ENCODE data around the gene TRMT44.

Gene TRMT44

DNA sequence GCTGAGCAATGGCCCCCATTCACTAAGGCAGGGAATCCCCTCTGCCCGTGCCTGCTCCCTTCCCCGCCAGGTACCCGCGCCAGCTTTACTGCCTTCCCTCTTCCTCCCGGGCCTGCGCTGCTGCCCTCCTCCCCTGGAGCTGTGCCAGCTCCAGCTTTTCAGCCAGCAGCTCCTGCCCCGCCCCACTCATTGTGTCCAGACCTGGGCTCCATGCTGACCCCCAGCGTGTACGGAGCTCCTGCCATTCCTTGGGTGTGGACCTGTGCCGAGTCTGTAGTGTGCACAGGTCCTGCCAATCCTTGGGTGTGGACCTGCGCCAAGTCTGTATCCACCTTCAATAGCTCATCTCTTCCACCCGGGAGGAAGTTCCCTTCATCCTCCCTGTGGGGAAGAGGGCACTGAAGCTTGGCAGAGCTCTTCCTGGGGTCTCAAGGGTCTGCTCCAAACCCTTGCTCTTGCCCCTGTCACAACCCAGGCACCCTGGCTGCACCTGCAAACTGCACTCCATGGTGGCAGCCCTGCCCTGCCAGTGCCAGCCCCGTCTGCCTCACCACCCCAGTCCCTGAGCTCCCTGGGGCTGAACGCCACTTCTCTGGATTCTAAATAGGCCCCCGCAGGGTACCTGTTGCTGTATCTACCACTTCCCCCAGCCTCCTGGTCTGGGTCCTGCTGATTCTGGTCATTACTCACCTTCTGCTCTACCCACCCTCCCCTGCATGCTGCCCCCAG, 63.9 kb downstream of the TRMT44 start:
- no peak for DNase-seq
- no peaks in the 10 kb centered on the region for H3K79me1 ChIP-seq (replicated peaks; ENCODE audit: low read length, poor library complexity, severe bottlenecking)
- no peak overlapping the region for H4K91ac ChIP-seq (ENCODE audit: low read length)
- no peak overlapping the region for H2AFZ ChIP-seq (ENCODE audit: low read depth, low read length)
- H2BK5ac ChIP-seq (ENCODE audit: low read depth, low read length, poor library complexity, severe bottlenecking) = no peak overlapping the region
- no peak overlapping the region for H2BK120ac ChIP-seq (ENCODE audit: low read depth, low read length)
- peaks cover 28% of the 10 kb centered on the region for H3K4me1 ChIP-seq (ENCODE audit: control insufficient read depth, insufficient read depth, low read depth, low read length)
- H3K4me2 ChIP-seq (ENCODE audit: low read length, poor library complexity, severe bottlenecking) = no peak overlapping the region
- peaks cover 36 to 41% of the 10 kb centered on the region in 2 experiments for H3K27me3 ChIP-seq (ENCODE audit: control insufficient read depth in 1 of 2, insufficient read depth in 1 of 2, low read length in 2 of 2)
- H2BK12ac ChIP-seq (ENCODE audit: low read length in 2 of 2) = no peak overlapping the region
- H3K14ac ChIP-seq (ENCODE audit: low read length in 2 of 2) = no peak overlapping the region
- no peak overlapping the region for H3K9ac ChIP-seq (ENCODE audit: low read length)
- no peak overlapping the region for H2BK15ac ChIP-seq (ENCODE audit: low read depth, poor library complexity, severe bottlenecking)
- H3K4ac ChIP-seq (ENCODE audit: low read depth in 1 of 2, low read length in 2 of 2) = no peak overlapping the region
- peaks cover 4% of the 10 kb centered on the region for H3K9me3 ChIP-seq (ENCODE audit: control insufficient read depth, low read length)
- no peak overlapping the region for H3K18ac ChIP-seq (ENCODE audit: low read depth in 1 of 2, low read length in 2 of 2)
- no peak overlapping the region for H3K23ac ChIP-seq (ENCODE audit: low read length in 2 of 2)
- H2AK5ac ChIP-seq (ENCODE audit: low read length, severe bottlenecking) = no peak overlapping the region
- H4K8ac ChIP-seq (ENCODE audit: low read length) = no peak overlapping the region
- H3K4me3 ChIP-seq (ENCODE audit: insufficient read depth in 1 of 2, low read depth in 1 of 2, low read length in 2 of 2) = no peak overlapping the region
- H3K36me3 ChIP-seq (ENCODE audit: control insufficient read depth in 1 of 2, insufficient read depth in 2 of 2, low read depth in 1 of 2, low read length in 2 of 2) = peaks cover 0 to 3% of the 10 kb centered on the region in 2 experiments
- no peak overlapping the region for H3K27ac ChIP-seq (ENCODE audit: low read length, poor library complexity, severe bottlenecking)
- 90% methylated on average over 15 of the region's 15 CpGs for WGBS

DNA sequence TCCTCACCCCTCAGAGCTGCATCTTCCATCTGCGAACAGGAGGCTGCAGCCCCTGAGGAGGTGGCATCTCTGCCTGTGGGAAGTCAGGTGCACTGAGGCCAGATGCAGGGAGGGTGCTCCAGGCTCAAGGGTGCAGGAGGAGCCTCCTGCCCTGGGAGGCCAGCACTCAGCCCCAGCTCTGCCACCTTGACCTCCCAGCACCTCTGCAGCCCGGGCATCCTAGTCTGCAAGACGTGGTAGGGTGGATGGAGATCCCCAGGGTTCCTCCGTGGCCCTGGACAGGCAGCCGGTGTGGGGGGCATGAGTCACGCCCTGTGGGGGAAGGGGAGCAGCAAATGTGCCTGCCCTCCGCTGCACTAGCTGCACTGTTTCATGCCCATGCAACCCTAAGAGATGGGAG, 64.7 kb downstream of the TRMT44 start:
- H3K18ac ChIP-seq (ENCODE audit: low read depth in 1 of 2, low read length in 2 of 2) = no peak overlapping the region
- no peak overlapping the region for H2BK120ac ChIP-seq (ENCODE audit: low read depth, low read length)
- DNase-seq = no peak
- H3K23ac ChIP-seq (ENCODE audit: low read length in 2 of 2) = no peak overlapping the region
- no peak overlapping the region for H2AK5ac ChIP-seq (ENCODE audit: low read length, severe bottlenecking)
- peaks cover 4% of the 10 kb centered on the region for H3K9me3 ChIP-seq (ENCODE audit: control insufficient read depth, low read length)
- H2AFZ ChIP-seq (ENCODE audit: low read depth, low read length) = no peak overlapping the region
- H3K9ac ChIP-seq (ENCODE audit: low read length) = no peak overlapping the region
- H3K36me3 ChIP-seq (ENCODE audit: control insufficient read depth in 1 of 2, insufficient read depth in 2 of 2, low read depth in 1 of 2, low read length in 2 of 2) = peaks cover 0 to 3% of the 10 kb centered on the region in 2 experiments
- peaks cover 28% of the 10 kb centered on the region for H3K4me1 ChIP-seq (ENCODE audit: control insufficient read depth, insufficient read depth, low read depth, low read length)
- H3K27me3 ChIP-seq (ENCODE audit: control insufficient read depth in 1 of 2, insufficient read depth in 1 of 2, low read length in 2 of 2) = peaks cover 36 to 41% of the 10 kb centered on the region in 2 experiments
- no peak overlapping the region for H3K27ac ChIP-seq (ENCODE audit: low read length, poor library complexity, severe bottlenecking)
- H3K4me2 ChIP-seq (ENCODE audit: low read length, poor library complexity, severe bottlenecking) = no peak overlapping the region
- no peak overlapping the region for H3K4ac ChIP-seq (ENCODE audit: low read depth in 1 of 2, low read length in 2 of 2)
- H3K14ac ChIP-seq (ENCODE audit: low read length in 2 of 2) = no peak overlapping the region
- no peaks in the 10 kb centered on the region for H3K79me1 ChIP-seq (replicated peaks; ENCODE audit: low read length, poor library complexity, severe bottlenecking)
- H2BK5ac ChIP-seq (ENCODE audit: low read depth, low read length, poor library complexity, severe bottlenecking) = no peak overlapping the region
- no peak overlapping the region for H2BK15ac ChIP-seq (ENCODE audit: low read depth, poor library complexity, severe bottlenecking)
- H4K8ac ChIP-seq (ENCODE audit: low read length) = no peak overlapping the region
- WGBS = 80% methylated on average over 7 of the region's 7 CpGs
- H4K91ac ChIP-seq (ENCODE audit: low read length) = no peak overlapping the region
- H2BK12ac ChIP-seq (ENCODE audit: low read length in 2 of 2) = no peak overlapping the region
- no peak overlapping the region for H3K4me3 ChIP-seq (ENCODE audit: insufficient read depth in 1 of 2, low read depth in 1 of 2, low read length in 2 of 2)

DNA sequence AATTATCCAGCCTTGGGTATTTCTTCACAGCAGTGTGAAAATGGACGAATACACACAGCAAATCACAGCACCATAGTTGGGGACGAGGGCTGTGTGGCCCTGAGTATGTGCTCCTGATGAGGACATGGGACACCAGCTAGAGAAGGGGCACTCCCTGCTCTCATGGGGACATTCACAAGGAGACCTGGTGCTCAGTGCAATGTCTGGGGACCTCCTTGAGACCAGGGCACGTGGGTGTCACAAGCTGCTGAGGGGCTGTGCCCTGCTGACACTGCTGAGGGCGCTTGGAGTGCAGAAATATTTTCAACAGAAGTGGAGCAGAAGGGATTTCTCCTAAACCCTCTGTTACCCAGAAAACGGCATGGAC, 65.4 kb downstream of the TRMT44 start:
- Histone ChIP-seq H3K23ac (ENCODE audit: low read length in 2 of 2) (no peak overlapping the region), H3K4me3 (ENCODE audit: insufficient read depth in 1 of 2, low read depth in 1 of 2, low read length in 2 of 2) (no peak overlapping the region), H3K36me3 (ENCODE audit: control insufficient read depth in 1 of 2, insufficient read depth in 2 of 2, low read depth in 1 of 2, low read length in 2 of 2) (peaks cover 0 to 3% of the 10 kb centered on the region in 2 experiments), H4K8ac (ENCODE audit: low read length) (no peak overlapping the region), H3K9me3 (ENCODE audit: control insufficient read depth, low read length) (peaks cover 4% of the 10 kb centered on the region), H3K18ac (ENCODE audit: low read depth in 1 of 2, low read length in 2 of 2) (no peak overlapping the region), H4K91ac (ENCODE audit: low read length) (no peak overlapping the region), H2BK12ac (ENCODE audit: low read length in 2 of 2) (no peak overlapping the region), H2BK15ac (ENCODE audit: low read depth, poor library complexity, severe bottlenecking) (no peak overlapping the region), H3K4me2 (ENCODE audit: low read length, poor library complexity, severe bottlenecking) (no peak overlapping the region), H3K79me1 (replicated peaks; ENCODE audit: low read length, poor library complexity, severe bottlenecking) (no peaks in the 10 kb centered on the region), H2AFZ (ENCODE audit: low read depth, low read length) (no peak overlapping the region), H3K14ac (ENCODE audit: low read length in 2 of 2) (no peak overlapping the region), H2BK120ac (ENCODE audit: low read depth, low read length) (no peak overlapping the region), H3K27ac (ENCODE audit: low read length, poor library complexity, severe bottlenecking) (no peak overlapping the region), H2AK5ac (ENCODE audit: low read length, severe bottlenecking) (no peak overlapping the region), H2BK5ac (ENCODE audit: low read depth, low read length, poor library complexity, severe bottlenecking) (no peak overlapping the region), H3K27me3 (ENCODE audit: control insufficient read depth in 1 of 2, insufficient read depth in 1 of 2, low read length in 2 of 2) (peaks cover 36 to 40% of the 10 kb centered on the region in 2 experiments), H3K9ac (ENCODE audit: low read length) (peak overlapping the region; percentile 80), H3K4ac (ENCODE audit: low read depth in 1 of 2, low read length in 2 of 2) (no peak overlapping the region), H3K4me1 (ENCODE audit: control insufficient read depth, insufficient read depth, low read depth, low read length) (peaks cover 28% of the 10 kb centered on the region)
- DNase-seq = no peak
- 68% methylated on average over 5 of the region's 5 CpGs for WGBS

DNA sequence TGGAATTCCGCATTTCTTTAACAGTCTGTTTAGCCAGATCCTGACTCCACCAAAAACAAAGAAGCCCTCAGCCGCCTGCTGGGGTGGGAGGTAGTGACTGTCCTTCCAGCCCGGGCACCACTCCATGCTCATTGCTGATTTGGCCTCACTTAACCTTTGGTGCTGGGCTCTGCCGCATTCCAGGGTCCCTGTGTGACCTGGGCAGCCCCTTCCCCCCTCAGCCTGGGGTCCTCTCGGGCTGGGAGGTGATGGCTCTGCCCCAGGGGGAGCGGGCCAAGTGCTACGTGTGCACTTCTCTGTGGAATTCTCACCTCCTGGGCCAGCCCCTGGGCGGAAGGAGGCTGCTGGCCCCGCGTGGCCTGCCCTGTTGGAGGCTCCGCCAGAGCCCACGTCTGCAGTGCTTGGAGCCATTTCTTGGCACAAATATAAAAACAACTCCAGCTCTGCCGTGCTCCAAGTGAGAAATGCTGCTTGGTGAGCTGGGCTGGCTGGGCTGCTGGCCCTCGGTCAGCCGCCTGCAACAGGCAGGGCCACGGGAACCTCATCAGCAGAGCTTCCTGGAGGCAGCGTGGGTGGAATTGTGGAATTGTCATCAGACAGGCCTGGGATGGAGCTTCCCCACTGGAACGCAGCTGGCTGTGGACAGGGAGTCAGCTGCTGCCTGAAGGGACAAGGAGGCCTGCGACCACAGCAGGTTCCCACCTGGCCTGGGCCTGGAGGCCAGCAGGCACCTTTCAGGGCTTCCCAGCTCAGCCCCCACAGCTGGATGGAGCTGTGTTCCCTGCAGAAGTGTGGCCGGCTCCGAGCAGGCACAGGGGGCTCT, 66.0 kb downstream of the TRMT44 start:
- DNase-seq = peak; percentile 16

More for the DNA sequence above, 66.0 kb downstream of the TRMT44 start:
- no peak overlapping the region for H2BK120ac ChIP-seq (ENCODE audit: low read depth, low read length)
- peaks cover 0 to 3% of the 10 kb centered on the region in 2 experiments for H3K36me3 ChIP-seq (ENCODE audit: control insufficient read depth in 1 of 2, insufficient read depth in 2 of 2, low read depth in 1 of 2, low read length in 2 of 2)
- no peak overlapping the region for H2AFZ ChIP-seq (ENCODE audit: low read depth, low read length)
- no peak overlapping the region for H2BK5ac ChIP-seq (ENCODE audit: low read depth, low read length, poor library complexity, severe bottlenecking)
- no peak overlapping the region for H2BK12ac ChIP-seq (ENCODE audit: low read length in 2 of 2)
- H3K4me3 ChIP-seq (ENCODE audit: insufficient read depth in 1 of 2, low read depth in 1 of 2, low read length in 2 of 2) = peak overlapping the region in 1 of 2 experiments; percentile 44
- no peaks in the 10 kb centered on the region for H3K79me1 ChIP-seq (replicated peaks; ENCODE audit: low read length, poor library complexity, severe bottlenecking)
- peaks cover 32 to 36% of the 10 kb centered on the region in 2 experiments for H3K27me3 ChIP-seq (ENCODE audit: control insufficient read depth in 1 of 2, insufficient read depth in 1 of 2, low read length in 2 of 2)
- H2BK15ac ChIP-seq (ENCODE audit: low read depth, poor library complexity, severe bottlenecking) = no peak overlapping the region
- no peak overlapping the region for H3K14ac ChIP-seq (ENCODE audit: low read length in 2 of 2)
- no peak overlapping the region for H4K91ac ChIP-seq (ENCODE audit: low read length)
- no peak overlapping the region for H2AK5ac ChIP-seq (ENCODE audit: low read length, severe bottlenecking)
- no peak overlapping the region for H3K27ac ChIP-seq (ENCODE audit: low read length, poor library complexity, severe bottlenecking)
- no peak overlapping the region for H3K4ac ChIP-seq (ENCODE audit: low read depth in 1 of 2, low read length in 2 of 2)
- WGBS = 58% methylated on average over 21 of the region's 21 CpGs
- peak overlapping the region; percentile 80 for H3K9ac ChIP-seq (ENCODE audit: low read length)
- peaks cover 28% of the 10 kb centered on the region for H3K4me1 ChIP-seq (ENCODE audit: control insufficient read depth, insufficient read depth, low read depth, low read length)
- H3K9me3 ChIP-seq (ENCODE audit: control insufficient read depth, low read length) = peaks cover 4% of the 10 kb centered on the region
- H3K4me2 ChIP-seq (ENCODE audit: low read length, poor library complexity, severe bottlenecking) = no peak overlapping the region
- no peak overlapping the region for H3K23ac ChIP-seq (ENCODE audit: low read length in 2 of 2)
- no peak overlapping the region for H3K18ac ChIP-seq (ENCODE audit: low read depth in 1 of 2, low read length in 2 of 2)
- H4K8ac ChIP-seq (ENCODE audit: low read length) = no peak overlapping the region

Data from mesenchymal stem cell (in vitro differentiated cells and primary cell).